HG03064 (cell line): Measurements from ENCODE around the gene SLX4IP.
"Not testable (repeated sequence)": the region's sequence is repeated elsewhere in the genome, so short reads cannot be mapped to it uniquely, and the experiment has no call there.

Source experiments
- ATAC-seq: cut with Tn5 transposase; IDR thresholded peaks from one replicate; pipeline ENCODE4 v1.9.1; 2021; ENCODE audit warnings: low read depth; ENCODE audit not compliant: unreplicated experiment

Gene SLX4IP

DNA sequence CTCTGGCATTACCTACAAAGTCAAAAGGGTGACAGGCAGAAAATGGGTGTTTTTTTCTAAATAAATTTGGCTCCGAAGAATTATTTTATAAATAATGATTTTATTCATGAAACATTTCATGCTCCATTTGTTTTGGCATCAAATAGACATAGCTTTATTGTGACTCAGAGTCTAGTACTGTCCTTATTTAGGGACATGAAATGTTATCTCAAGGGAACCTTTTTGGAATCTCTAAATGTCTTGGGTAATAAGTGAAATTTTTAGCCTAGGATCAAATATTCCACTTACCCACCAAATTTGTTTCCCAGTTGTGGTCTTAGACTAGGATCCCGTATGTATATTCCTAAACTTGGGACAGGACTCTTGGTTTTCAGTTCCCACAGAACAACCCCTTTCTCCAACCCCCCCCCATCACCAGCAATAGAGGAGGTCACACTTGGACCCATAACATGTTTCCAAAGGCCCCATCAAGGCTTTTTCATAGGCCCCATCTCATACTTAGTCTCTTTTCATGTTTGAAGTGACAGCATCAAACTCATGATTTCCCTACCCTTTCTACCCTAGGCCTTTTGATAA lies 156.9 kb downstream of the SLX4IP start:
- ATAC-seq = no peak

DNA sequence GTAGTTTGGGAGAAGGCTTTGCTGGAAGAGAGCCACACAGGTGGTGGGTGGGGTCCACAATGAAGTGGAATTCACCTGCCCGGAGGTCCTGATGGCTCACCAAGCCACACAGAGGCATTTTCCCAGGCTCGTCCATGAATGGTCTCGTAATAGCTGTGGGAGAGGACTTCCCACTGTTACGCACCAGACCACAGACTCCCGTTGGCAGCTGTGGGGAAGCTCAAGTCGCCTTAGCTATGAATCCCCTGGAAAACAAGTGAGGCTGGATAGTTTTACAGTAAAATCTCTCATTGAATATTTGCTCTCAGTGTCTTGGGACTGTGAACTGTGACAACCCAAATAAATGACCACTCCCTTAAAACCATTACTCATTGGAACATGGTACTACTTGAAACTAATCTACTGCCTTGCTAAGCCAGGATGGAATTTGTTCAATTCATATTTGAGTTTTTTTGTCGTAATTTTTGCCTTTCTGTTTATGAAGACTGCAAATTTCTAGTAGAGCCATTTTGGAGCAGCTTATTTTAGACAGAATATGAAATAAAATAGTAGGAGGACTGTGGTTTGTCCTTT lies 159.3 kb downstream of the SLX4IP start:
- no peak for ATAC-seq

GRCh38 chr20:10595266-10595665 lies 160.2 kb downstream of the SLX4IP start:
- ATAC-seq = no peak

DNA sequence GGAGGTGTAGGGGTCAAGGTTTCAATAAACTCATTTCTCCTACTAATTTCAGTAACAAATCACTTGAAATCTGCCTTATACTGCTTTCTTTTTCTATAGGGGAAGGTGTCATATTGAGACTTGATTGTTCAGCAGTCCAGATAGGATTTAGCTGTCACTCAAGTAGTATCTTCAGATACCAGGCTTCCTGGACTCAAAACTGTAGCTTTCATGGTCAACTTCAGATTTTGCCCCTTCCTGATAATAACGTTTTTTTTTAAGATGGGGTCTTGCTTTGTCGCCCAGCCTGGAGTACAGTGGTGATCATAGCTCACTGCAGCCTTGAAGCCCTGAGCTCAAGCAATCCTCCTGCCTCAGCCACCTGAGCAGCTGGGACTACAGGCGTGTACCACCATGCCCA lies 160.9 kb downstream of the SLX4IP start:
- ATAC-seq = no peak

DNA sequence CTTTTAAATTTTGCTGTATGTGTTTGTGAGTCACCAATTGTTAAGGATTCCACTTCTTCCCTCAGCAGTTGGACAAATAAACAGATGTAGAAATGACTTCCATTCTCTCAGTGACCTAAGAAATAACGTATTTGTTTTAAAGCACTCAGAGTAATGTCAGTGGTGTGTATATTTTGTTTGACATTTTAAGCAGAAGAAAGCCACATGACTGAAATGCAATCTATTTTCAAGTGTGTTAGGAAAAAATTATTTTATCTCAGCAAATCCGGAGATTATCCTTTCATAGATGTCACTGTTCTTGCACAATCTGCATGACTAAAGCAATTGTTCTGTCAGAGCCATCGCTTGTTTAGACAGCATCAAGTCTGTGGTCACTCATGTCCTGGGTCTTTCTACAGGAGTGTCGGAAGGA lies 161.6 kb downstream of the SLX4IP start:
- ATAC-seq = no peak

DNA sequence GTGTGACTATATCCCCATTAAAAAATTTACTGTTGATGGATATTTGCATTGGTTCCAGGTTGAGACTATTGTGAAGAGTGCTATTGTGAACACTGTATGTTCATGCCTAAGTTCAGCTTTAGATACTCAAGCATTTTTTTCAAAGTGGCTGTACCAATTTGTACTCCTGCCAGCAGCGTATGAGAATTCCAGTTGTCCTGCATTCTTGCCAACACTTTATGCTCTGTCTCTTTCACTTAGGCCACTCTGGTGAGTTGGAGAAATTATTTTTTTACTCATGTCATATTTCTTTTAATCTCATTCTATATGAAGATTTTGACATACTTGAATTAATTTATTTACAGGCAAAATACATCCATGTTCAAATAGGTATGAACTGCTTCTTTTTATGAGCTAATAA lies 162.5 kb downstream of the SLX4IP start:
- ATAC-seq = no peak

DNA sequence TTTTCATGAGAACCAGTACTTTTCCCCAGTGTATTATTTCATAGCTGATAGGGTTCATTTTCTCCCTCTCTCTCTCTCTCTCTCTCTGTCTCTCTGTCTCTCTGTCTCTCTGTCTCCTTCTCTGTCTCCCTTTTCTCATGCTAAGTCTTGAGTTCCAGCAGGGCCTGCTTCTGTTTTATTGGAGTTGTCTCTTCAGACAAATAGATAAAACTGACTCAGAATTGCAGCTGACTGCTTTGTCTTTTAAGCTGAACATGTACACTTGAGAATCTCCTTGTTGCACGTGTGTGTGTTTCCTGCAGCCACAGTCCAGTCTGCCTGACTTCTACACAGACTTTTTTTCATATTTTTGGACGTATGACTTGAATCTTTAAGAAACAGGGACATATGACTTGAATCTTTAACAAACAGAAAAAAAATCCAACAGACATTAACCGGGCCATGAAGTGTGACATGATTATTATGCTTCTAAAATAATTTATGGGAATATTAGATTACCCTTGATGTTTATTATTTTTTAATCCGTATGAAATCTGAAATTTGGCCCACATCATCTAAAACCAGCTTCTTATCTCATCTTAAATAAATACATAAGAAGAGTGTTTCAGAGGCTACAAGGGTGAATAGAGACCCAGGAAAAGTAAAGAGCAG lies 167.2 kb downstream of the SLX4IP start:
- no peak for ATAC-seq

- no peak for ATAC-seq
These were observed 168.3 kb downstream of the SLX4IP start for GRCh38 chr20:10603378-10603777.

- no peak for ATAC-seq
These were observed 169.1 kb downstream of the SLX4IP start for GRCh38 chr20:10603971-10604864.

DNA sequence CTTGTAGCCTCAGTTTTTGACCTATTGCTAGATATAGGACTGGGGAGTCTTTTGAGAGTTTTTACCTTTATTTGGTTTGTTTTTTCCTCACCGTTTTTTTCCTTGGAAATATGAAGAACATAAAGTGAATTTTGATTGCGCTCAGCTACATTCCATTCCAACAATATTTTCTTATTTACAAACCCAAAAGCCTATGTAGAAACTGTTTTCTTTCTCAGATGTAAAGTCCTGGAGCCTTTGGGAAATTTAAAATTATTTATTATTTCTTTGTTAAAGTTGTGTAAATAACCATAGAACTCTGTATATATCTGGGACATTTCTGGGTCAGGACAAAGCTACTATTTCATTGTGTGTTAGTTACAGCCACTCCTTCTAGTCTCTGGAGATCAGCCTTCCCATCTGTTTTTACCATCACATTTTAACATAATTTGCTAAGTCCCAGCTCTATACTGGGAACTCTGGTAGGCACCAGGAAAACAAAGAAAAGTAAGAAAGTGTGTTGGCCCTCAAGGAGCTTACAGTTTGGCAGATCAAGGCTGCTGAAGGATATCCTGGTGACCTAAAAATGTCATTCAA lies 169.8 kb downstream of the SLX4IP start:
- no peak for ATAC-seq

DNA sequence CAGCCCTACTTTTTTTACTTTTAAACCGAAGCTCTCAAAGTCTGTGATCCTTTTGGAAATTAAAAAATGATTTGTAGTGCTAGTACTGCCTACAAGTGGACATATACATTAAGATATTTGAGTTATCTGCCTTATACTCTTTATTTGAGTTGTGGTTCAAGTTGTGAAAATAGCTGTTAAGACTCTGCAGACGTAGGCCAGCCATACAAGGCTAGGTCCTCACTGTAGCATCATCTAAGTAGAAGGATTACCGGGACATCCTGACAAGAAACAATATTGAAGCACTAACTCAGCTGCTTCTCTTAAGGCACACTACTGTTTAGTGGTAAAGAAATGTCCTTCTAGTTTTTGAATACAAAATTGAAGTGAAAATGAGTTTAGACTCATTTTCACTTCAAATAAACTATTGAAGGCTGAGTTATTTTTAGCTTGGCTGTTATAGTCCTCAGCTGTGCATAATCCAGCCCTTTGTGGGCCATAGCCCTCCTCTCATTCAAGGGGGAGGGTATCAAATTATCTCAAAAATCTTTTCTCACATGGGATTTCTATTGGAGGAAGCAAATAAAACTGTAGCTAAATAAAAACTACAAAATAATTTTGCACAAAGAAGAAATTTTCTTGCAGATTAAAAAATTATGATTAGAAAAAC lies 170.6 kb downstream of the SLX4IP start:
- no peak for ATAC-seq

- no peak for ATAC-seq
These were observed 174.2 kb downstream of the SLX4IP start for GRCh38 chr20:10609276-10609675.

DNA sequence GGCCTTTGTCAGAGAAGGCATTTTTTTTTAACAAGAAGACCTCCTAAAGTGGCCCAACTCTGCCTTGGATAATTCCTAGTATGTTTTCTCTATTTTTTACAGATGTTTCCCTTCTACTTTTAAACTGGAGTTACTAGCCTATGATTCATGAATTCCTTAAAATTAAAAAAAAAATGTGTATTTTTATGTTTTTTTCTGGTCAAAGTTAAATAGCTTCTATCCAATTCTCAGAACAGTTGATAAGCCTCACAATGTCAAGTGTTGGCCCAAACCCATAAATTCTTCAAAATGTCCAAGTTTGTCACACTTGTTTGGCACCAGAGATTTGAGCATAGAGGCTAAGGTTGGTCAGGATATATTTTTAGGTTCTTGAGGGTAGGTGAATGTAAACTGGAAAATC lies 174.7 kb downstream of the SLX4IP start:
- ATAC-seq = no peak

- no peak for ATAC-seq
These were observed 175.1 kb downstream of the SLX4IP start for GRCh38 chr20:10610251-10610650.

GRCh38 chr20:10611357-10611756 lies 176.3 kb downstream of the SLX4IP start:
- no peak for ATAC-seq

DNA sequence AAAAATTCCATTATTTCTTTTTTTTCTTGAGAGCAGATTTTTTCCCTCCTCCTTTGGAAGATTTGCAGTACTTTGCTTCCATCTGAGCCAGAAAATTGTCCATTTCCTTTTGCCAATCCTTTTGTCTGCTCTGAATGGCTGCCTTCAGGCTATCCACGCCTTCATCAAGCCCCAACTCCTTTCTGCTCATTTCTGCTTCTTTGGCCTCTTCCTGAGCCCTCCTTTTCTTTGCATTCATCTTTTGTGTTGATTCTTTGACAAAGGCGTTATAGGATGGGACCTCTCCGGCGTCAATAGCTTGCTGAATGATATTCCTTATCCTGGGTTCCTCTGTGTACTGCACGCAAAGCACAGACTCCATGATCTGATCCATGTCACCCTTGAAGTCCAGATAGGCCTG lies 178.3 kb downstream of the SLX4IP start:
- not testable (repeated sequence) for ATAC-seq

- ATAC-seq = no peak
These were observed 178.8 kb downstream of the SLX4IP start for GRCh38 chr20:10613911-10614310.

DNA sequence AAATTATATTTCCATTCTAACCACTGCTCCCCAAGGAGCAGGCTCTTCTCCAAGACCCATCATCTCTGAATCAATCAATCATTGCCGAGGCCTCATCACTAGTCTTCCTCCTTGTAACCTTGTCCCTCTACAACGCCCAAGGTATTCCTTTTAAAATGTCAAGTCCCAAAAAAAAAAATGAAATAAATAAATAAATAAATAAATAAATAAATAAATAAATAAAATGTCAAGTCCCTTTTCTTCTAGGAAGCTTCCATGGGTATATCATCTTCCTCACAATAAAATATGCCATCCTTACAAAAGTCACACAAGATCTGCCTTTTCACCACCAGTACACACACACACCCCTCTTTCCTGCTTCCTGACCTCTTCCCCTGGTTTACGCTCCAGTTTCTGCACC lies 181.1 kb downstream of the SLX4IP start:
- ATAC-seq = no peak

DNA sequence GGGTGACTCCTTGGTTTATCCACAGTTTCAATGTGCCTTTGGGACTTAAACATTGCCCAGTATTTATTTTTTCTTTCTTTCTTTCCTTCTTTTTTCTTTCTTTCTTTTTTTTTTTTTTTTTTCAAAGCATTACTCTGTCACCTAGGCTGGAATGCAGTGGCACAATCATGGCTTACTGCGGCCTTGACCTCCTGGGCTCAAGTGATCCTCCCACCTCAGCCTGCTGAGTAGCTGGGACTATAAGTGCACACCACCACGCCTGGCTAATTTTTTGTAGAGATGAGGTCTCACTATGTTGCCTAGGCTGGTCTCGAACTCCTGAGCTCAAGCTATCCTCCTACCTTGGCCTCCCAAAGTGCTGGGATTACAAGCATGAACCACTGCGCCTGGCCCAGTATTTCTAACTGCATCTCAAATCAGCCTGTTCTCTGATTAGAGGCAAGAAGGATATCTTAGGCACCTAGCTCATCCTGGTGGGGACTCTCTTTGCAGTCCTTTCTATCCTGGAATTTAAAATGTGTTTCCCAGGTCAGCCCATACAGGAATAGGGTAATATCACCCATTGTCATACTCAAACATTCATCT lies 182.5 kb downstream of the SLX4IP start:
- not testable (repeated sequence) for ATAC-seq

GRCh38 chr20:10618611-10619245 lies 183.6 kb downstream of the SLX4IP start:
- ATAC-seq = no peak
